ENCODE data around the gene SLC6A16. TPM values are rescaled to one million over a fixed set of nuclear protein-coding genes. Genes with fewer than 3 reads are reported as not detected.

SLC6A16 gene
- total and polyA plus RNA-seq, 7 donors: under 0.01 to 3.6 (median 1.2) TPM; not detected in 1

- no peaks in the 10 kb centered on the region for H3K27me3 ChIP-seq
- H3K27ac ChIP-seq: peak overlapping the region; percentile 93 to 98 (median 96)
- H3K4me3 ChIP-seq: peak overlapping the region; percentile 76 to 92 (median 85)
- H3K4me1 ChIP-seq: peaks cover 0 to 35% (median 28%) of the 10 kb centered on the region in 4 donors
- DNase-seq: peak; percentile 95
- intact Hi-C loops (cut with DNase I): loop anchor here (1.0 kb wide), 1 partner anchor 22 kb away; no protein-coding TSS in a partner anchor
- TF ChIP-seq, protein P1, sequence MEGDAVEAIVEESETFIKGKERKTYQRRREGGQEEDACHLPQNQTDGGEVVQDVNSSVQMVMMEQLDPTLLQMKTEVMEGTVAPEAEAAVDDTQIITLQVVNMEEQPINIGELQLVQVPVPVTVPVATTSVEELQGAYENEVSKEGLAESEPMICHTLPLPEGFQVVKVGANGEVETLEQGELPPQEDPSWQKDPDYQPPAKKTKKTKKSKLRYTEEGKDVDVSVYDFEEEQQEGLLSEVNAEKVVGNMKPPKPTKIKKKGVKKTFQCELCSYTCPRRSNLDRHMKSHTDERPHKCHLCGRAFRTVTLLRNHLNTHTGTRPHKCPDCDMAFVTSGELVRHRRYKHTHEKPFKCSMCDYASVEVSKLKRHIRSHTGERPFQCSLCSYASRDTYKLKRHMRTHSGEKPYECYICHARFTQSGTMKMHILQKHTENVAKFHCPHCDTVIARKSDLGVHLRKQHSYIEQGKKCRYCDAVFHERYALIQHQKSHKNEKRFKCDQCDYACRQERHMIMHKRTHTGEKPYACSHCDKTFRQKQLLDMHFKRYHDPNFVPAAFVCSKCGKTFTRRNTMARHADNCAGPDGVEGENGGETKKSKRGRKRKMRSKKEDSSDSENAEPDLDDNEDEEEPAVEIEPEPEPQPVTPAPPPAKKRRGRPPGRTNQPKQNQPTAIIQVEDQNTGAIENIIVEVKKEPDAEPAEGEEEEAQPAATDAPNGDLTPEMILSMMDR (IDR thresholded peaks at IDR 0.05): peak in 1 of 4 experiments; percentile 3
- peak; percentile 62 to 74 (median 70) for TF ChIP-seq POLR2AphosphoS5 (IDR thresholded peaks at IDR 0.05)
- peak; percentile 31 to 58 for TF ChIP-seq POLR2A (IDR thresholded peaks at IDR 0.05)
- peak in 1 of 4 donors; percentile 7 for TF ChIP-seq EP300 (IDR thresholded peaks at IDR 0.05)
- H3K9me3 ChIP-seq: no peaks in the 10 kb centered on the region
- 2 to 8% methylated on average over 27 of the region's 27 CpGs for WGBS, 2 donors
- peaks cover 0 to 34% (median 13%) of the 10 kb centered on the region in 4 donors for H3K36me3 ChIP-seq
Observed at GRCh38 chr19:49361438-49362047, 36.6 kb upstream of the SLC6A16 start.

DNA sequence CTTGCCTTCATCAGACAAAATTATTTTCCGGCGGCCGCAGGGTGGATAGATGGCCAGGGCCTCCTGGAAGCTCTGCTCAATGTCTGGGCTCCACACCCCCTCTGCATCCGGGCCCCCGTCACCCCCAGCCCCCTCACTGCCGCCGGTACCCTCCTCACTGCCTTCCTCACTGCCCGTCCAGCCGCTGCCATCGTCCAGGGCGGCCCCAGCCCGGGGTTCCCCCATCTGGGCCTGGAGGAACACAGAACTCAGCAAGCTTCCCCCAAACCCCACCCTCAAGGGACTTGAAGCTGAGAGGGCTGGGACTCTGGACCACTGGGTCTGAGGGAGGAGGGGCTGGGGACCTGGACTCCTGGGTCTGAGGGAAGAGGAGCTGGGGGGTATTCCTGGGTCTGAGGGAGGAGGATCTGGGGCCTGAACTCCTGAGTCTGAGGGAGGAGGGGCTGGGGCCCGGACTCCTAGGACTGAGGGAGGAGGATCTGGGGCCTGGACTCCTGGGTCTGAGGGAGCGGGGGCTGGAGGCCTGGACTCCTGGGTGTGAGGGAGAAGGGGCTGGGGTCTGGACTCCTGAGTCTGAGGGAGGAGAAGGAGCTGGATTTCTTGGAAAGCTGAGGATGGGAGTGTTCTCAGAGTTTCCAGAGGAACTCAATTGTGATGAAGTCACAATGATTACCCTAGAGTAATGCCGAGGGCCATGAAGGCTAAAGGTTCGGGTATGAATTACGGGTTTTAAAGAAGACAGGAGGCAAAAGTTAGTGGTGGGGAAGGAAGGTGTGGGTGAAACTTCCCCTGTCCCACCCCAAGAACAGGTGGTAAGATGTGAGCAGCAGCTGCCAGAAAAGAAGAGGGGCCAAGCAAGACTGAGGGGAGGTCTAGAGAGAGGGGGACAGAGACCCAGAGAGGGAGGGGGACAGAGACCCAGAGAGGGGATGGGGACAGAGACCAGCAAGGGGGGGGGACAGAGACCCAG is 35.1 kb upstream of the SLC6A16 start:
- Histone ChIP-seq H3K27ac (peak overlapping the region; percentile 93 to 98 (median 96)), H3K9me3 (no peaks in the 10 kb centered on the region), H3K4me1 (peaks cover 0 to 38% (median 30%) of the 10 kb centered on the region in 4 donors), H3K27me3 (no peaks in the 10 kb centered on the region), H3K36me3 (peaks cover 0 to 48% (median 21%) of the 10 kb centered on the region in 4 donors), H3K4me3 (peak overlapping the region in 1 of 4 donors; percentile 76)
- WGBS, 2 donors: 74 to 87% methylated on average over 17 of the region's 17 CpGs
- TF ChIP-seq, protein P1 (IDR thresholded peaks at IDR 0.05): no peak
- TF ChIP-seq EP300 (IDR thresholded peaks at IDR 0.05) (no peak), POLR2A (IDR thresholded peaks at IDR 0.05) (no peak), POLR2AphosphoS5 (IDR thresholded peaks at IDR 0.05) (no peak)
- intact Hi-C loops (cut with DNase I): no loop called here
- no peak for DNase-seq

GRCh38 chr19:49357186-49357585 is 32.2 kb upstream of the SLC6A16 start:
- intact Hi-C loops (cut with DNase I): no loop called here
- Histone ChIP-seq H3K27me3 (no peaks in the 10 kb centered on the region), H3K4me1 (peaks cover 0 to 24% (median 20%) of the 10 kb centered on the region in 4 donors), H3K36me3 (peaks cover 0 to 77% (median 35%) of the 10 kb centered on the region in 4 donors), H3K27ac (peak overlapping the region in 2 of 4 donors; percentile 49 to 63), H3K4me3 (no peak overlapping the region), H3K9me3 (no peaks in the 10 kb centered on the region)
- no peak for TF ChIP-seq EP300 (IDR thresholded peaks at IDR 0.05)
- TF ChIP-seq POLR2AphosphoS5 (IDR thresholded peaks at IDR 0.05): no peak
- no peak for TF ChIP-seq POLR2A (IDR thresholded peaks at IDR 0.05)
- TF ChIP-seq, protein P1 (IDR thresholded peaks at IDR 0.05): no peak
- DNase-seq: no peak
- WGBS, 2 donors: 79 to 87% methylated on average over 9 of the region's 9 CpGs

GRCh38 chr19:49356382-49356781 is 31.4 kb upstream of the SLC6A16 start:
- intact Hi-C loops (cut with DNase I): no loop called here
- TF ChIP-seq EP300 (IDR thresholded peaks at IDR 0.05): no peak
- TF ChIP-seq POLR2A (IDR thresholded peaks at IDR 0.05): no peak
- no peak for TF ChIP-seq POLR2AphosphoS5 (IDR thresholded peaks at IDR 0.05)
- TF ChIP-seq, protein P1 (IDR thresholded peaks at IDR 0.05): no peak
- peaks cover 0 to 85% (median 35%) of the 10 kb centered on the region in 4 donors for H3K36me3 ChIP-seq
- H3K27ac ChIP-seq: peak overlapping the region; percentile 31 to 63 (median 50)
- H3K4me1 ChIP-seq: peaks cover 0 to 24% (median 19%) of the 10 kb centered on the region in 4 donors
- H3K27me3 ChIP-seq: no peaks in the 10 kb centered on the region
- WGBS, 2 donors: 60 to 80% methylated on average over 7 of the region's 7 CpGs
- no peaks in the 10 kb centered on the region for H3K9me3 ChIP-seq
- no peak for DNase-seq
- no peak overlapping the region for H3K4me3 ChIP-seq

Measured in sigmoid colon (tissue), 7 donors.